ENCODE results near the gene NTHL1. TPM values are rescaled to one million over a fixed set of nuclear protein-coding genes. Genes with fewer than 3 reads are reported as not detected.

The NTHL1 gene
- total RNA-seq, 1 experiment from 2014 or later, result 47.3 TPM

- Histone ChIP-seq H3K9me2 (ENCODE audit: insufficient read depth) (no peaks in the 10 kb centered on the region), H3K27me3 (ENCODE audit: insufficient read depth, low read depth) (no peaks in the 10 kb centered on the region), H3F3A (ENCODE audit: insufficient read depth, low read depth) (peaks cover 9% of the 10 kb centered on the region; the same call in 1 of the 2 replicates), H3K9me3 (ENCODE audit: insufficient read depth, low read depth) (no peaks in the 10 kb centered on the region), H3K4me2 (no peak overlapping the region), H2AFZ (no peak overlapping the region), H3K4me1 (replicated peaks; ENCODE audit: insufficient read depth) (peaks cover 7% of the 10 kb centered on the region), H3K27ac (no peak overlapping the region), H4K20me1 (ENCODE audit: insufficient read depth) (no peaks in the 10 kb centered on the region), H3K36me3 (ENCODE audit: low read depth) (no peaks in the 10 kb centered on the region), H3K79me2 (ENCODE audit: low read depth) (peaks cover 15% of the 10 kb centered on the region), H3K4me3 (no peak overlapping the region)
- ChIA-PET CTCF (no interaction called here), POLR2A (ENCODE audit: unreplicated experiment) (no interaction called here)
- intact Hi-C loops (cut with micrococcal nuclease; ENCODE audit: unreplicated experiment), result no loop called here
- BruUV-seq (replicated peaks), result no TSS peak
- no peak for DNase-seq
- no peak for TF ChIP-seq CTCF (conservative IDR thresholded peaks at IDR 0.05)
- no peak for TF ChIP-seq EZH2 (IDR thresholded peaks at IDR 0.05; ENCODE audit: low read depth)
Measured at GRCh38 chr16:2053211-2053610, 5.6 kb upstream of the NTHL1 start.

GRCh38 chr16:2048116-2048543 is 496 bp upstream of the NTHL1 start:
- no peak for TF ChIP-seq CTCF (conservative IDR thresholded peaks at IDR 0.05)
- no peak for TF ChIP-seq EZH2 (IDR thresholded peaks at IDR 0.05; ENCODE audit: low read depth)
- no peaks in the 10 kb centered on the region for H4K20me1 ChIP-seq (ENCODE audit: insufficient read depth)
- peak overlapping the region; percentile 94 for H3K4me2 ChIP-seq
- H3K4me3 ChIP-seq, result peak overlapping the region; percentile 88
- no peaks in the 10 kb centered on the region for H3K36me3 ChIP-seq (ENCODE audit: low read depth)
- ChIA-PET POLR2A (ENCODE audit: unreplicated experiment) (interaction anchor here (0.6 kb wide), 2 partner anchors 26 to 55 kb away, joined by 4 to 12 read pairs; no protein-coding TSS in a partner anchor), CTCF (interaction anchor here (0.6 to 1.4 kb wide), 4 partner anchors 12 to 92 kb away, joined by 3 to 6 read pairs (median 4); no protein-coding TSS in a partner anchor)
- intact Hi-C loops (cut with micrococcal nuclease; ENCODE audit: unreplicated experiment), result loop anchor here (5.0 to 10.0 kb wide), 2 partner anchors 66 to 557 kb away; partner anchors contain the start of genes GFER and NOXO1
- H2AFZ ChIP-seq, result peak overlapping the region; percentile 88
- no peaks in the 10 kb centered on the region for H3K9me3 ChIP-seq (ENCODE audit: insufficient read depth, low read depth)
- no peak for DNase-seq
- no peak overlapping the region for H3K27ac ChIP-seq
- H3F3A ChIP-seq (ENCODE audit: insufficient read depth, low read depth), result peaks cover 16% of the 10 kb centered on the region; the same call in 1 of the 2 replicates
- H3K27me3 ChIP-seq (ENCODE audit: insufficient read depth, low read depth), result no peaks in the 10 kb centered on the region
- TSS peak; percentile 39 for BruUV-seq (replicated peaks)
- H3K4me1 ChIP-seq (replicated peaks; ENCODE audit: insufficient read depth), result peaks cover 25% of the 10 kb centered on the region
- H3K79me2 ChIP-seq (ENCODE audit: low read depth), result peaks cover 26% of the 10 kb centered on the region
- no peaks in the 10 kb centered on the region for H3K9me2 ChIP-seq (ENCODE audit: insufficient read depth)

- POLR2A ChIA-PET (ENCODE audit: unreplicated experiment), result interaction anchor here (0.7 to 1.0 kb wide), 2 partner anchors 43 to 108 kb away, joined by 6 read pairs; partner anchors contain the start of gene TRAF7
- no peaks in the 10 kb centered on the region for H3K36me3 ChIP-seq (ENCODE audit: low read depth)
- no peaks in the 10 kb centered on the region for H4K20me1 ChIP-seq (ENCODE audit: insufficient read depth)
- CTCF ChIA-PET, result interaction anchor here (0.6 kb wide), 1 partner anchor 18 kb away, joined by 3 read pairs; no protein-coding TSS in a partner anchor
- peak overlapping the region; percentile 94 for H3K4me2 ChIP-seq
- no peaks in the 10 kb centered on the region for H3K9me3 ChIP-seq (ENCODE audit: insufficient read depth, low read depth)
- intact Hi-C loops (cut with micrococcal nuclease; ENCODE audit: unreplicated experiment), result loop anchor here (2.0 to 10.0 kb wide), 3 partner anchors 14 to 558 kb away; partner anchors contain the start of genes GFER and NOXO1
- no peaks in the 10 kb centered on the region for H3K27me3 ChIP-seq (ENCODE audit: insufficient read depth, low read depth)
- H2AFZ ChIP-seq, result peak overlapping the region; percentile 82
- no peaks in the 10 kb centered on the region for H3K9me2 ChIP-seq (ENCODE audit: insufficient read depth)
- DNase-seq, result no peak
- H3K27ac ChIP-seq, result no peak overlapping the region
- H3K4me3 ChIP-seq, result peak overlapping the region; percentile 88
- H3K4me1 ChIP-seq (replicated peaks; ENCODE audit: insufficient read depth), result peaks cover 35% of the 10 kb centered on the region
- H3F3A ChIP-seq (ENCODE audit: insufficient read depth, low read depth), result peaks cover 24% of the 10 kb centered on the region; the same call in 1 of the 2 replicates
- TF ChIP-seq EZH2 (IDR thresholded peaks at IDR 0.05; ENCODE audit: low read depth) (no peak), CTCF (conservative IDR thresholded peaks at IDR 0.05) (no peak)
- peaks cover 26% of the 10 kb centered on the region for H3K79me2 ChIP-seq (ENCODE audit: low read depth)
- TSS peak; percentile 55 for BruUV-seq (replicated peaks)
Measured at GRCh38 chr16:2046893-2047329, 723 bp downstream of the NTHL1 start.

Measured in PC-9 (cell line).